Panc1 (cell line): ENCODE data around the gene KMT5C.

Source experiments
- CTCF ChIP-seq: fragments of 450-650 bp; IDR thresholded peaks from 2 replicates; pipeline ENCODE4 v1.5.1; 2017; ENCODE audit warnings: mild to moderate bottlenecking
- POLR2AphosphoS5 ChIP-seq: IDR thresholded peaks from 2 replicates; pipeline ENCODE4 v1.6.1; 2012; ENCODE audit warnings: mild to moderate bottlenecking, low read depth, low read length, moderate library complexity
- SIN3A ChIP-seq: IDR thresholded peaks from 2 replicates; pipeline ENCODE4 v1.6.1; 2012; ENCODE audit warnings: low read depth, mild to moderate bottlenecking, low read length, moderate library complexity, borderline replicate concordance; ENCODE audit not compliant: insufficient read depth
- TCF7L2 ChIP-seq: IDR thresholded peaks from 2 replicates; pipeline ENCODE4 v1.6.1; 2011; ENCODE audit warnings: mild to moderate bottlenecking, low read depth, low read length, inconsistent platforms
- TF ChIP-seq, protein P1 (sequence below), 2 experiments: IDR thresholded peaks; 2 replicates each; pipeline ENCODE4 v1.6.1; 2011 to 2012; ENCODE audit warnings: low read depth in 2 of 2, control low read depth in 1 of 2, low read length in 1 of 2, mild to moderate bottlenecking in 1 of 2, moderate library complexity in 1 of 2; ENCODE audit not compliant: insufficient read depth in 1 of 2

DNA sequence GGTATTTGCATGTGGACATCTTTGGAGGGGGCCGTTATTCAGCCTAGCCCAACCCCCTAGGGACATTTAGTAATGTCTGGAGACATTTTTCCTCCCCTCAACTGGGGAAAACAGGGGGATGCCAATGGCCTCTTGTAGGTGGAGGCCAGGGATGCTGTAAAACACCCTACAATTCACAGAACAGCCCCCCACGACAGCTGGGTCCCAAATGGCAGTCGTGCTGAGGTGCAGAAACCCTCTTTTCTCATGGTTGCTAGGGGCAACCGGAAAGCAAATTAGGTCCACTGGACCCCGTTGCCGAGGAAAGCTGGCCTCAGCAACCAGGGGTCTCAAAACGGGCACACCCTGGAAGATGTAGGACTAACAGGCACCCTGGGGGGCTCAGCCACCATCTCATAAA lies 29.2 kb upstream of the KMT5C start:
- TF ChIP-seq CTCF (no peak), TCF7L2 (no peak), SIN3A (no peak), POLR2AphosphoS5 (no peak)
- TF ChIP-seq, protein P1, sequence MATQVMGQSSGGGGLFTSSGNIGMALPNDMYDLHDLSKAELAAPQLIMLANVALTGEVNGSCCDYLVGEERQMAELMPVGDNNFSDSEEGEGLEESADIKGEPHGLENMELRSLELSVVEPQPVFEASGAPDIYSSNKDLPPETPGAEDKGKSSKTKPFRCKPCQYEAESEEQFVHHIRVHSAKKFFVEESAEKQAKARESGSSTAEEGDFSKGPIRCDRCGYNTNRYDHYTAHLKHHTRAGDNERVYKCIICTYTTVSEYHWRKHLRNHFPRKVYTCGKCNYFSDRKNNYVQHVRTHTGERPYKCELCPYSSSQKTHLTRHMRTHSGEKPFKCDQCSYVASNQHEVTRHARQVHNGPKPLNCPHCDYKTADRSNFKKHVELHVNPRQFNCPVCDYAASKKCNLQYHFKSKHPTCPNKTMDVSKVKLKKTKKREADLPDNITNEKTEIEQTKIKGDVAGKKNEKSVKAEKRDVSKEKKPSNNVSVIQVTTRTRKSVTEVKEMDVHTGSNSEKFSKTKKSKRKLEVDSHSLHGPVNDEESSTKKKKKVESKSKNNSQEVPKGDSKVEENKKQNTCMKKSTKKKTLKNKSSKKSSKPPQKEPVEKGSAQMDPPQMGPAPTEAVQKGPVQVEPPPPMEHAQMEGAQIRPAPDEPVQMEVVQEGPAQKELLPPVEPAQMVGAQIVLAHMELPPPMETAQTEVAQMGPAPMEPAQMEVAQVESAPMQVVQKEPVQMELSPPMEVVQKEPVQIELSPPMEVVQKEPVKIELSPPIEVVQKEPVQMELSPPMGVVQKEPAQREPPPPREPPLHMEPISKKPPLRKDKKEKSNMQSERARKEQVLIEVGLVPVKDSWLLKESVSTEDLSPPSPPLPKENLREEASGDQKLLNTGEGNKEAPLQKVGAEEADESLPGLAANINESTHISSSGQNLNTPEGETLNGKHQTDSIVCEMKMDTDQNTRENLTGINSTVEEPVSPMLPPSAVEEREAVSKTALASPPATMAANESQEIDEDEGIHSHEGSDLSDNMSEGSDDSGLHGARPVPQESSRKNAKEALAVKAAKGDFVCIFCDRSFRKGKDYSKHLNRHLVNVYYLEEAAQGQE (IDR thresholded peaks at IDR 0.05; ENCODE audit: insufficient read depth in 1 of 2, low read depth in 2 of 2, low read length in 1 of 2), result no peak
